SU-DHL-6 (cell line): ENCODE measurements around the gene SEZ6.

Experiments used
- H2AFZ ChIP-seq: fragments of 200-600 bp; sonication (generic); 2 replicates; pipeline ENCODE4 v1.6.1; 2014; ENCODE audit warnings: low read depth, mild to moderate bottlenecking, moderate library complexity, mixed read lengths, antibody characterized with exemption, low read length; ENCODE audit not compliant: severe bottlenecking
- H3F3A ChIP-seq: fragments of 200-600 bp; shearing (Covaris generic); 2 replicates; pipeline ENCODE4 v1.6.0; 2016; ENCODE audit warnings: antibody characterized with exemption, mild to moderate bottlenecking; ENCODE audit not compliant: insufficient read depth
- H3K27ac ChIP-seq: fragments of 200-600 bp; sonication (generic); 2 replicates; pipeline ENCODE4 v1.5.1; 2016; ENCODE audit warnings: low read depth, mild to moderate bottlenecking, low read length, moderate library complexity, mixed read lengths
- H3K27me3 ChIP-seq: fragments of 200-600 bp; sonication (generic), shearing (Covaris generic); 2 replicates; pipeline ENCODE4 v1.6.0; 2014; ENCODE audit warnings: mild to moderate bottlenecking, low read length
- H3K36me3 ChIP-seq: fragments of 200-600 bp; sonication (generic); 2 replicates; pipeline ENCODE4 v1.6.1; 2014; ENCODE audit warnings: mild to moderate bottlenecking, low read length, mixed read lengths
- H3K4me2 ChIP-seq: fragments of 300-600, 200-600 bp; shearing (Covaris generic), sonication (generic); 2 replicates; pipeline ENCODE4 v1.6.0; 2014; ENCODE audit warnings: low read length, low read depth, mild to moderate bottlenecking; ENCODE audit not compliant: poor library complexity, severe bottlenecking
- H3K4me3 ChIP-seq: fragments of 200-600 bp; sonication (generic); 2 replicates; pipeline ENCODE4 v1.5.1; 2014; ENCODE audit warnings: antibody characterized with exemption, low read length, mild to moderate bottlenecking, mixed read lengths; ENCODE audit not compliant: insufficient read depth, poor library complexity, severe bottlenecking
- H3K79me2 ChIP-seq: fragments of 200-600 bp; sonication (generic); 2 replicates; pipeline ENCODE4 v1.6.1; 2014; ENCODE audit warnings: mild to moderate bottlenecking, low read length, moderate library complexity; ENCODE audit not compliant: insufficient read depth
- H3K9ac ChIP-seq: fragments of 200-600 bp; sonication (generic); 2 replicates; pipeline ENCODE4 v1.7.0; 2014; ENCODE audit warnings: mild to moderate bottlenecking, low read length
- H3K9me2 ChIP-seq: fragments of 200-600 bp; sonication (generic); replicated peaks from 2 replicates; pipeline ENCODE4 v1.6.1; 2014; ENCODE audit warnings: low read length; ENCODE audit not compliant: insufficient read depth
- H3K9me3 ChIP-seq: fragments of 200-600 bp; sonication (generic); 2 replicates; pipeline ENCODE4 v1.6.1; 2014; ENCODE audit warnings: low read length, mixed read lengths; ENCODE audit not compliant: insufficient read depth
- H4K20me1 ChIP-seq: fragments of 200-600 bp; sonication (generic); 2 replicates; pipeline ENCODE4 v1.6.1; 2014; ENCODE audit warnings: low read depth, mild to moderate bottlenecking, antibody characterized with exemption, low read length, moderate library complexity, mixed read lengths
- CTCF ChIP-seq: fragments of 200-600 bp; sonication (generic); IDR thresholded peaks from one replicate; pipeline ENCODE4 v1.5.1; 2017; ENCODE audit warnings: antibody characterized with exemption, mild to moderate bottlenecking, low read length, moderate library complexity; ENCODE audit not compliant: insufficient read depth, poor library complexity, severe bottlenecking
- EZH2phosphoT487 ChIP-seq: fragments of 200-600 bp; sonication (generic), shearing (Covaris generic); conservative IDR thresholded peaks from 2 replicates; pipeline ENCODE4 v1.6.1; 2018; ENCODE audit warnings: mild to moderate bottlenecking, antibody characterized with exemption, low read length, moderate library complexity, mixed read lengths

SEZ6 gene

GRCh38 chr17:29032013-29032856 is 26.4 kb upstream of the SEZ6 start:
- H3K9me2 ChIP-seq, result no peaks in the 10 kb centered on the region
- no peak overlapping the region for H3K4me3 ChIP-seq
- peaks cover 7% of the 10 kb centered on the region; the same call in 1 of the 2 replicates for H3K9me3 ChIP-seq
- TF ChIP-seq CTCF, result no peak
- no peak for TF ChIP-seq EZH2phosphoT487
- no peak overlapping the region for H3K27ac ChIP-seq
- H3K4me2 ChIP-seq, result no peak overlapping the region
- H2AFZ ChIP-seq, result no peak overlapping the region
- no peaks in the 10 kb centered on the region for H3F3A ChIP-seq
- H3K9ac ChIP-seq, result no peak overlapping the region
- H3K36me3 ChIP-seq, result no peaks in the 10 kb centered on the region
- no peaks in the 10 kb centered on the region for H3K79me2 ChIP-seq
- no peaks in the 10 kb centered on the region for H3K27me3 ChIP-seq
- H4K20me1 ChIP-seq, result no peaks in the 10 kb centered on the region

- Histone ChIP-seq H3K36me3 (no peaks in the 10 kb centered on the region), H3K4me3 (no peak overlapping the region), H4K20me1 (no peaks in the 10 kb centered on the region), H3K27me3 (no peaks in the 10 kb centered on the region), H3K9me2 (no peaks in the 10 kb centered on the region), H3K9me3 (peaks cover 7% of the 10 kb centered on the region; the same call in 1 of the 2 replicates), H3K27ac (no peak overlapping the region), H3K9ac (no peak overlapping the region), H2AFZ (no peak overlapping the region), H3K79me2 (no peaks in the 10 kb centered on the region), H3F3A (no peaks in the 10 kb centered on the region), H3K4me2 (no peak overlapping the region)
- TF ChIP-seq CTCF (no peak), EZH2phosphoT487 (no peak)
These were observed 25.7 kb upstream of the SEZ6 start for GRCh38 chr17:29031488-29031887.

GRCh38 chr17:29024316-29024952 is 18.6 kb upstream of the SEZ6 start:
- Histone ChIP-seq H3K9me3 (no peaks in the 10 kb centered on the region), H2AFZ (no peak overlapping the region), H3K27me3 (no peaks in the 10 kb centered on the region), H4K20me1 (no peaks in the 10 kb centered on the region), H3K27ac (no peak overlapping the region), H3F3A (no peaks in the 10 kb centered on the region), H3K9ac (no peak overlapping the region), H3K79me2 (no peaks in the 10 kb centered on the region), H3K36me3 (no peaks in the 10 kb centered on the region), H3K4me2 (no peak overlapping the region), H3K4me3 (no peak overlapping the region), H3K9me2 (no peaks in the 10 kb centered on the region)
- TF ChIP-seq CTCF (no peak), EZH2phosphoT487 (no peak)
